ENCODE data around the gene BLTP2. TPM values are rescaled to one million over a fixed set of nuclear protein-coding genes. Genes with fewer than 3 reads are reported as not detected.
"Not testable (repeated sequence)": the region's sequence is repeated elsewhere in the genome, so short reads cannot be mapped to it uniquely, and the experiment has no call there.

The BLTP2 gene
- total and polyA plus RNA-seq, 10 of the 15 experiments (the other 5 are each of a cell fraction or from before 2014, with no cell fraction given), result 14.2 to 151 (median 78.1) TPM

GRCh38 chr17:28610376-28610775 is 34.6 kb downstream of the BLTP2 start (continued):
- TF ChIP-seq HSF1 (IDR thresholded peaks at IDR 0.05; ENCODE audit: low read depth, low read length), result no peak
- no peak for TF ChIP-seq PKNOX1 (IDR thresholded peaks at IDR 0.05)
- no peak for TF ChIP-seq ZBED1 (IDR thresholded peaks at IDR 0.05; ENCODE audit: borderline replicate concordance)
- no peak for TF ChIP-seq TCF7 (IDR thresholded peaks at IDR 0.05; ENCODE audit: borderline replicate concordance)

GRCh38 chr17:28604031-28604430 is 40.9 kb downstream of the BLTP2 start:
- SMC1A ChIA-PET (ENCODE audit: uncharacterized antibody, unreplicated experiment); H3K4me1 ChIP-seq (ENCODE audit: control insufficient read depth, insufficient read depth, low read length); CTCF ChIA-PET; H3K79me2 ChIP-seq (ENCODE audit: control insufficient read depth, insufficient read depth, low read length); H2AFZ ChIP-seq (ENCODE audit: control insufficient read depth, low read depth, low read length); BruUV-seq (replicated peaks); DNase-seq (ENCODE audit: low read depth, low spot score); H3K27ac ChIP-seq (ENCODE audit: control insufficient read depth, insufficient read depth); H3K9ac ChIP-seq (ENCODE audit: control insufficient read depth, insufficient read depth, low read length); H3K36me3 ChIP-seq (ENCODE audit: control insufficient read depth in 2 of 2, insufficient read depth in 2 of 2, low read length in 1 of 2); FAIRE-seq; H3K4me3 ChIP-seq; H4K20me1 ChIP-seq (ENCODE audit: control insufficient read depth, insufficient read depth); intact Hi-C loops (cut with micrococcal nuclease; ENCODE audit: unreplicated experiment); in situ Hi-C loops (cut with MboI); H3K4me2 ChIP-seq (ENCODE audit: control insufficient read depth, insufficient read depth); POLR2A ChIA-PET; ATAC-seq; RAD21 ChIA-PET (ENCODE audit: unreplicated experiment); H3K27me3 ChIP-seq (replicated peaks in 1 of 2; ENCODE audit: control insufficient read depth in 2 of 2, insufficient read depth in 2 of 2, low read length in 1 of 2); H3K9me3 ChIP-seq (replicated peaks; ENCODE audit: control insufficient read depth, insufficient read depth, low read length): not testable (repeated sequence)
- 100% methylated on average over 2 of the region's 31 CpGs for WGBS (ENCODE audit: insufficient coverage, insufficient replicate concordance, low lambda C conversion rate, missing lambda C conversion rate)
